NB4 (cell line): Measurements from ENCODE around the gene SPARCL1.
A peak's percentile ranks its signal among the peaks of the same experiment; 100 is the strongest.

Experiments used
- DNase-seq: peaks from one replicate; pipeline ENCODE4 v3.0.0; 2010; ENCODE audit warnings: low read depth
- H3K4me3 ChIP-seq: one replicate; pipeline ENCODE4 v1.5.1; 2011; ENCODE audit warnings: mild to moderate bottlenecking, low read depth, low read length, moderate library complexity
- MYC ChIP-seq: IDR thresholded peaks from 2 replicates; pipeline ENCODE4 v1.6.1; 2011; ENCODE audit warnings: low read depth, low read length
- POLR2A ChIP-seq: IDR thresholded peaks from 2 replicates; pipeline ENCODE4 v1.6.1; 2011; ENCODE audit warnings: mild to moderate bottlenecking; ENCODE audit not compliant: insufficient read length; ENCODE audit errors: extremely low read depth
- TF ChIP-seq, protein P1 (sequence below): IDR thresholded peaks from 2 replicates; pipeline ENCODE4 v1.6.1; 2011; ENCODE audit warnings: low read depth, low read length
- TF ChIP-seq, protein P2 (sequence below): IDR thresholded peaks from one replicate; pipeline ENCODE4 v1.5.1; 2012; ENCODE audit warnings: low read depth, low read length

SPARCL1 gene

DNA sequence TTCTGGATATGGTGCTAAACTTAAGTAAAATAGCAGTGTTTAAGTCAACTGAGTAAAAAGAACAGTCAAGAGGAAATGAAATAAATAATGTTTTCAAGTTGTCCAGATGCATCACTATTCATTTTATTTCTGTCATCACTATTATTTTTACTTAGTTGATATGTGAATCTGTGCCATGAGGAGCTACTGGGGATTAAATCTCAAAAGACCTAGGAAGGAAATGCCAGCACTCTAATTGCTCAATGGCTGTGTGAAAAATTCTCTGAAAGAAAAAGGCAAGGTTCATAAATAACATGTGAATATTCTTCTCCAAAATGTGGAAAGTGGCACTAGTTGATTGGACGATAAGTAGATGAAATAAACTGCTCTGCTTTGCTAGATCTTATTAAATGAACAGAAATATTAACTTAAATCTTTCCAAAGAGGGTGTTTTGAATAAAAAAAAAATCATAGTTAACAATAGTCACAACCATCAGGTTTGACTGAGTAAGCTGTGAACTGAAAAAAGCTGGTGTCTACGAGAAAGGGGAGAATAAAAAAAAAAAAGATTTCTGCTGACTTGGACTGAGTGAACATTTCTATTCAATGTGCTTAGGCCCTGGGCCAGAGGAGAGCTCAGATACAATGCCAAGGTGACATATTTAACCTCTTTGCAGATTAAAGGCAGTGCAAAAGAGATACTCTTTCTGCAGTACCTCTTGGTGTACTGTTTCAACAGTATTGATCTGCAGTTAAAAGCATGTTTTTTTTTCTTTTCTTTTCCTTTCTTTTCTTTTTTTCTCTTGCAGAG, 1.6 kb downstream of the SPARCL1 start:
- DNase-seq, result no peak
- no peak overlapping the region for H3K4me3 ChIP-seq
- TF ChIP-seq, protein P1, sequence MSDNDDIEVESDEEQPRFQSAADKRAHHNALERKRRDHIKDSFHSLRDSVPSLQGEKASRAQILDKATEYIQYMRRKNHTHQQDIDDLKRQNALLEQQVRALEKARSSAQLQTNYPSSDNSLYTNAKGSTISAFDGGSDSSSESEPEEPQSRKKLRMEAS, result no peak
- TF ChIP-seq POLR2A (no peak), MYC (no peak)
- TF ChIP-seq, protein P2, sequence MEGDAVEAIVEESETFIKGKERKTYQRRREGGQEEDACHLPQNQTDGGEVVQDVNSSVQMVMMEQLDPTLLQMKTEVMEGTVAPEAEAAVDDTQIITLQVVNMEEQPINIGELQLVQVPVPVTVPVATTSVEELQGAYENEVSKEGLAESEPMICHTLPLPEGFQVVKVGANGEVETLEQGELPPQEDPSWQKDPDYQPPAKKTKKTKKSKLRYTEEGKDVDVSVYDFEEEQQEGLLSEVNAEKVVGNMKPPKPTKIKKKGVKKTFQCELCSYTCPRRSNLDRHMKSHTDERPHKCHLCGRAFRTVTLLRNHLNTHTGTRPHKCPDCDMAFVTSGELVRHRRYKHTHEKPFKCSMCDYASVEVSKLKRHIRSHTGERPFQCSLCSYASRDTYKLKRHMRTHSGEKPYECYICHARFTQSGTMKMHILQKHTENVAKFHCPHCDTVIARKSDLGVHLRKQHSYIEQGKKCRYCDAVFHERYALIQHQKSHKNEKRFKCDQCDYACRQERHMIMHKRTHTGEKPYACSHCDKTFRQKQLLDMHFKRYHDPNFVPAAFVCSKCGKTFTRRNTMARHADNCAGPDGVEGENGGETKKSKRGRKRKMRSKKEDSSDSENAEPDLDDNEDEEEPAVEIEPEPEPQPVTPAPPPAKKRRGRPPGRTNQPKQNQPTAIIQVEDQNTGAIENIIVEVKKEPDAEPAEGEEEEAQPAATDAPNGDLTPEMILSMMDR, result no peak

DNA sequence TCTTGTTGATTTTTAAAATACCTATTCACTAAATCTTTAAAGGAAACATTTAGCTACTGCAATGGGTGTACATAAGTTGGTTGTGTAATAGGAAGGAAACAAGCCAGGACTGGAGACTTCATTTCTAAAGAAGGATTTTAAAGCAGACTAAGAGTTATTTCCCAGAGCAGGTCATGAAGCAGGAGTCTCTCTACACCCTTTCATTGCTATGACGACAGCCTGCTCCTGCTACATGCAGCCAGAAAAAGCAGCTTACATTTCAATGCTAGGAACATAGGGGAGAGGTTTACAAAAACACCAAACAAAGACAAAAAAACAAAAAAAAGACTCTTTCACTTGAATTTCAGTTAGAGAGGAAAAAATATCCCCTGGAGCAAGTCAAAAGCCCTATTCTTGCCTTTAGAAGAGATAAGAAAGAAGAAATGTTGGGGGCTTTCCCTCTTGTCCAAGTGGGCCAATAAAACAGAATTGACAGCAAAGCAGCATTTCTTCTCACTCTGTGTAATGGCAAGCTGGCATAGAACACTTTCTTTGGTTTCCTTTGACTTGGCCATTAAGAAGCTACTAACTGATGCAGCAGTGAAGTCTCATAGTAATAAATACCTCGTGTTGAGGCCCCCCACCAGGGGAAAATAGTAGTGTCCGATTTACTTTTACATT, 3.4 kb downstream of the SPARCL1 start:
- no peak overlapping the region for H3K4me3 ChIP-seq
- no peak for DNase-seq
- TF ChIP-seq, protein P1, result no peak
- TF ChIP-seq, protein P2, result no peak
- TF ChIP-seq POLR2A (no peak), MYC (no peak)

DNA sequence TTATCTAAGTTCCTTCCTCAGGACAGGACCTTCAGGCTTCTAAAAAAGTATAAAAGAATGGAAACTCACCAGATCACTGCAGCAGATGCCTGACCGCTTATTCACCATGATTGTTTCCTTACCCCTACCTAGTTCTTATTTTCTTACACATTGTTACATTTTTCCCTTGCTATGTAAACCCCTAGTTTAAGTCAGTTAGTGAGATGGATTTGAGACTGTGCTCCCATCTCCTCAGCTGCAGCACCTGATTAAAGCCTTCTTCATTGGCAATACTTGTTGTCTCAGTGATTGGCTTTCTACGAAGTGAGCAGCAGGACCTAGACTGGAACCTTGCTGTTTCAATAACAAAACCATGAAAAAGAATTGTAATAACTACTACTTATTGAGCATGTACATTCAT, 4.7 kb downstream of the SPARCL1 start:
- TF ChIP-seq MYC (no peak), POLR2A (no peak)
- TF ChIP-seq, protein P1, result no peak
- TF ChIP-seq, protein P2, result no peak
- H3K4me3 ChIP-seq, result no peak overlapping the region
- DNase-seq, result no peak

DNA sequence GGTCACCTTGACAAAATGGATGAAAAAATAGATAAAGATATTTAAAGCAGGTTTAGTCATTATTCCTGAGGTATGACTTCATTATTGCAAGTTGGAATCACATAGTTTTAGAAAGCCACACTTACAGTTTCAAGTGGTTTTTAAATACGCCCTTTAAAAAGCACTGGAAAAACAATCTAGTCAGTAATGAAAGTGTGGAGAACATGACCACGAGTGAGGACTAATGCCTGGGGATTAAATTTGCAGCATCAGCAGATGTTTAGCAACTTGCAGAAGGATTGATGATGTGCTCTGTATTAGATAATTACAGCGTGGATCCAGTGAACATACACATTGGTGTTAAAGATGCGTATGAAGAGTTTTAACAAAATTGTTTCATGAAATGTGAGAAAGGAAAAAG, 5.9 kb downstream of the SPARCL1 start:
- no peak for DNase-seq
- no peak overlapping the region for H3K4me3 ChIP-seq
- no peak for TF ChIP-seq POLR2A
- TF ChIP-seq MYC, result no peak
- TF ChIP-seq, protein P1, result no peak
- TF ChIP-seq, protein P2, result no peak

DNA sequence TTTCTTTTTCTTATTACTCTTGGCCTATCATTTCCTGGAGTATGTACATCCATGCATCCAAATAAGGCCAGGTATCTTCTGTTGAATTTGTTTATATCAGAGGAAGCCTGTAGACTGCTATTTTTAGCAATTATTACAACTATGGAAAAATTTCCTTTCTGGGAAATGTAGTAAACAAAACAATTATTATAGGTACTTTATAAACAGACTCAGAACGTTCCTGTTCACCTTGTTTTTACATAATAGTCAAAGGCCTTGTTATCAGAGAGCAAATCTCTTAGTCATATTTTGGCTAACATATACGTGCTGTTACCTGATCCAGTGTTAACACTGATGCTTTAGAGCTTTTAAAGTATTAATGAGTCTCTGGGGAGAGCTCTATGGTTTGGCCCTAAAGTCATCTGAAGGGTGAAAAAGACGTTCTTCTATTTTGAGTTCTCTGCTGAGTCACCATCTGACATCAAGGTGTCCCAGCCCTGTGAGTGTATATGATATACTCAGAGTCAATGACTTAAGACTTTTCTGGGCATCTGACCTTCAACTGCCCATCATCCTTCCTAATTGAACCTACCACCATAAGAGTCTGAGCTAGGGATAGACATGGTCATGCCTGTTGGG, 7.3 kb downstream of the SPARCL1 start:
- DNase-seq, result peak; percentile 54
- TF ChIP-seq, protein P1, result no peak
- TF ChIP-seq MYC (no peak), POLR2A (no peak)
- TF ChIP-seq, protein P2, result no peak
- H3K4me3 ChIP-seq, result no peak overlapping the region
